ENCODE results near the gene IQSEC2. TPM values are rescaled to one million over a fixed set of nuclear protein-coding genes. Genes with fewer than 3 reads are reported as not detected.

IQSEC2 gene
- total RNA-seq, 1 experiment from 2014 or later = 48.2 TPM

- TF ChIP-seq FOXP4 (CRISPR knock-in tag; IDR thresholded peaks at IDR 0.05) (no peak), MXD4 (CRISPR knock-in tag; IDR thresholded peaks at IDR 0.05; ENCODE audit: borderline replicate concordance) (no peak), NR1H2 (CRISPR knock-in tag; IDR thresholded peaks at IDR 0.05) (no peak), ZNF317 (CRISPR knock-in tag; IDR thresholded peaks at IDR 0.05; ENCODE audit: borderline replicate concordance, low read depth) (no peak), ZNF532 (CRISPR knock-in tag; IDR thresholded peaks at IDR 0.05; ENCODE audit: borderline replicate concordance) (no peak), FOXP1 (CRISPR knock-in tag; IDR thresholded peaks at IDR 0.05; ENCODE audit: borderline replicate concordance) (no peak), ZBTB21 (CRISPR knock-in tag; IDR thresholded peaks at IDR 0.05; ENCODE audit: borderline replicate concordance) (no peak), ESRRA (CRISPR knock-in tag; IDR thresholded peaks at IDR 0.05; ENCODE audit: borderline replicate concordance) (no peak)
Observed at GRCh38 chrX:53290441-53291041, 9.2 kb upstream of the IQSEC2 start (continued).

- Mint-ChIP-seq H3K9me3 (no peaks in the 10 kb centered on the region), H3K4me1 (peaks cover 26% of the 10 kb centered on the region), H3K27me3 (ENCODE audit: low read depth) (no peaks in the 10 kb centered on the region), H3K36me3 (no peaks in the 10 kb centered on the region), H3K4me3 (no peak overlapping the region), H3K27ac (no peak overlapping the region)
- POLR2A ChIA-PET = interaction anchor here (0.6 kb wide), 1 partner anchor 720 kb away, joined by 3 read pairs; no protein-coding TSS in a partner anchor
- peak; percentile 54 for DNase-seq (ENCODE audit: low spot score)
- no peak for TF ChIP-seq CREM (CRISPR knock-in tag; IDR thresholded peaks at IDR 0.05)
- TF ChIP-seq ATF2 (CRISPR knock-in tag; IDR thresholded peaks at IDR 0.05; ENCODE audit: borderline replicate concordance, low read depth) = no peak
- TF ChIP-seq GABPB1 (CRISPR knock-in tag; IDR thresholded peaks at IDR 0.05) = no peak
- no peak for TF ChIP-seq ELF4 (CRISPR knock-in tag; IDR thresholded peaks at IDR 0.05; ENCODE audit: low read depth)
- no peak for TF ChIP-seq ZNF671 (CRISPR knock-in tag; IDR thresholded peaks at IDR 0.05)
- CTCF ChIA-PET = no interaction called here
- ATAC-seq = peak; percentile 63
Observed at GRCh38 chrX:53288189-53288588, 6.8 kb upstream of the IQSEC2 start.

- ChIA-PET POLR2A (interaction anchor here (0.6 kb wide), 1 partner anchor 721 kb away, joined by 3 read pairs; no protein-coding TSS in a partner anchor), CTCF (interaction anchor here (0.6 to 1.6 kb wide), 2 partner anchors 10 to 158 kb away, joined by 3 to 4 read pairs; no protein-coding TSS in a partner anchor)
- Mint-ChIP-seq H3K4me1 (peaks cover 26% of the 10 kb centered on the region), H3K27ac (no peak overlapping the region), H3K36me3 (no peaks in the 10 kb centered on the region), H3K27me3 (ENCODE audit: low read depth) (no peaks in the 10 kb centered on the region), H3K4me3 (no peak overlapping the region), H3K9me3 (no peaks in the 10 kb centered on the region)
- ATAC-seq (no peak), DNase-seq (ENCODE audit: low spot score) (no peak)
- no peak for TF ChIP-seq ZNF425 (CRISPR knock-in tag; conservative IDR thresholded peaks at IDR 0.05)
- TF ChIP-seq TCF7 (CRISPR knock-in tag; IDR thresholded peaks at IDR 0.05; ENCODE audit: low read depth) = no peak
- no peak for TF ChIP-seq NR2C2 (CRISPR knock-in tag; IDR thresholded peaks at IDR 0.05)
- no peak for TF ChIP-seq ZNF512 (CRISPR knock-in tag; IDR thresholded peaks at IDR 0.05; ENCODE audit: borderline replicate concordance)
- no peak for TF ChIP-seq EMX1 (CRISPR knock-in tag; IDR thresholded peaks at IDR 0.05)
- TF ChIP-seq SMAD4 (CRISPR knock-in tag; IDR thresholded peaks at IDR 0.05) = no peak
Observed at GRCh38 chrX:53287493-53288138, 6.2 kb upstream of the IQSEC2 start.
